GM12878 (cell line): Measurements from ENCODE around the gene BUD23. TPM values are rescaled to one million over a fixed set of nuclear protein-coding genes. Genes with fewer than 3 reads are reported as not detected.
A peak's percentile ranks its signal among the peaks of the same experiment; 100 is the strongest.

Experiments used
- ATAC-seq: fragments of 200-7000 bp; cut with Tn5 transposase; 3 replicates; pipeline ENCODE4 v1.9.1; 2020; ENCODE audit warnings: mild to moderate bottlenecking, moderate library complexity
- BruUV-seq: library from RNA; stranded (reverse); fragments of 400-500 nt; replicated peaks from 2 replicates; lab custom pipeline; 2021; lab: Mats Ljungman, UMichigan
- CTCF ChIA-PET: fragments of 300-600 bp; sonication (Branson Sonifier 250); formaldehyde crosslinking; extraction: SDS; loops from one replicate; lab custom pipeline; 2021; ENCODE audit warnings: inconsistent platforms; lab: Yijun Ruan, JAX
- POLR2A ChIA-PET: fragments of 350-600 bp; formaldehyde crosslinking; extraction: SDS; loops from one replicate; lab custom pipeline; 2021; ENCODE audit warnings: inconsistent platforms; lab: Charles Lee
- RAD21 ChIA-PET: fragments of 300-600 bp; sonication (Branson Sonifier 250); formaldehyde crosslinking; loops from one replicate; lab custom pipeline; 2023; ENCODE audit warnings: antibody characterized with exemption; ENCODE audit not compliant: unreplicated experiment; lab: Charles Lee
- SMC1A ChIA-PET: fragments of 300-600 bp; sonication (Branson Sonifier 250); formaldehyde crosslinking; loops from one replicate; lab custom pipeline; 2023; ENCODE audit not compliant: unreplicated experiment, uncharacterized antibody; lab: Charles Lee
- DNase-seq: peaks from one replicate; pipeline ENCODE4 v3.0.0-alpha.2; 2011; ENCODE audit warnings: low read depth, low spot score
- FAIRE-seq: peaks from 3 replicates; lab custom pipeline; 2011; peaks lifted over from hg19 to GRCh38; lab: Jason Lieb, UNC
- H2AFZ ChIP-seq: 2 replicates; pipeline ENCODE4 v1.6.0; 2011; ENCODE audit warnings: low read depth, low read length, control low read depth; ENCODE audit not compliant: control insufficient read depth
- H3K27ac ChIP-seq: 2 replicates; pipeline ENCODE4 v1.5.1; 2011; ENCODE audit warnings: control low read depth; ENCODE audit not compliant: control insufficient read depth, insufficient read depth
- H3K27me3 ChIP-seq, 2 experiments: replicated peaks in 1 of 2; 2 replicates each; pipeline versions ENCODE4 v1.6.0 to v1.6.1; 2011; ENCODE audit warnings: low read length in 1 of 2; ENCODE audit not compliant: control insufficient read depth in 2 of 2, insufficient read depth in 2 of 2
- H3K36me3 ChIP-seq, 2 experiments: 2 replicates each; pipeline ENCODE4 v1.5.1; 2011; ENCODE audit warnings: low read length in 1 of 2; ENCODE audit not compliant: control insufficient read depth in 2 of 2, insufficient read depth in 2 of 2
- H3K4me1 ChIP-seq: 2 replicates; pipeline ENCODE4 v1.6.1; 2011; ENCODE audit warnings: mild to moderate bottlenecking, low read length, moderate library complexity, mixed read lengths; ENCODE audit not compliant: control insufficient read depth, insufficient read depth
- H3K4me2 ChIP-seq: 2 replicates; pipeline ENCODE4 v1.6.0; 2011; ENCODE audit warnings: control low read depth; ENCODE audit not compliant: control insufficient read depth, insufficient read depth
- H3K4me3 ChIP-seq: fragments of 200-600 bp; sonication (generic); 2 replicates; pipeline ENCODE4 v1.5.1; 2016
- H3K79me2 ChIP-seq: 2 replicates; pipeline ENCODE4 v1.6.0; 2011; ENCODE audit warnings: low read length; ENCODE audit not compliant: control insufficient read depth, insufficient read depth
- H3K9ac ChIP-seq: 2 replicates; pipeline ENCODE4 v1.8.0; 2011; ENCODE audit warnings: low read length, control low read depth, mixed read lengths; ENCODE audit not compliant: control insufficient read depth, insufficient read depth
- H3K9me3 ChIP-seq: replicated peaks from 3 replicates; pipeline ENCODE4 v1.5.1; 2011; ENCODE audit warnings: mild to moderate bottlenecking, low read length; ENCODE audit not compliant: control insufficient read depth, insufficient read depth
- H4K20me1 ChIP-seq: 2 replicates; pipeline ENCODE4 v1.6.0; 2011; ENCODE audit not compliant: control insufficient read depth, insufficient read depth
- BHLHE40 ChIP-seq, 2 experiments: fragments of 450-650 bp in 1 of 2; IDR thresholded peaks; 2 replicates each; pipeline ENCODE4 v1.6.1; 2011 to 2017; ENCODE audit warnings: low read depth in 2 of 2, borderline replicate concordance in 1 of 2, improper control_type of control experiment in 1 of 2, low read length in 1 of 2, mild to moderate bottlenecking in 1 of 2
- CTCF ChIP-seq, 3 experiments: IDR thresholded peaks in 2 of 3; conservative IDR thresholded peaks in 1 of 3; 2 replicates each; pipeline ENCODE4 v1.5.1; 2011; ENCODE audit warnings: low read depth in 3 of 3, low read length in 3 of 3, mild to moderate bottlenecking in 3 of 3, control low read depth in 2 of 3, moderate library complexity in 2 of 3, inconsistent platforms in 1 of 3, mixed read lengths in 1 of 3; ENCODE audit not compliant: control insufficient read depth in 2 of 3, insufficient read depth in 1 of 3; ENCODE audit errors: extremely low read depth in 1 of 3
- GABPA ChIP-seq: IDR thresholded peaks from 2 replicates; pipeline ENCODE4 v1.6.1; 2014; ENCODE audit warnings: antibody characterized with exemption, low read depth, mild to moderate bottlenecking, inconsistent platforms
- HCFC1 ChIP-seq: fragments of 150-350 bp; IDR thresholded peaks from 2 replicates; pipeline ENCODE4 v1.6.1; 2014; ENCODE audit warnings: low read length
- IKZF2 ChIP-seq, 2 experiments: fragments of 450-650 bp; IDR thresholded peaks; 2 replicates each; pipeline ENCODE4 v1.6.1; 2017; ENCODE audit warnings: mild to moderate bottlenecking in 2 of 2, moderate library complexity in 2 of 2
- KAT2A ChIP-seq: conservative IDR thresholded peaks from 2 replicates; pipeline ENCODE4 v1.6.1; 2011; ENCODE audit warnings: low read depth, low read length; ENCODE audit not compliant: control insufficient read depth
- RB1 ChIP-seq: fragments of 450-650 bp; formaldehyde crosslinking; IDR thresholded peaks from 2 replicates; pipeline ENCODE4 v1.6.1; 2017; ENCODE audit warnings: mild to moderate bottlenecking, borderline replicate concordance
- TAF1 ChIP-seq: IDR thresholded peaks from 2 replicates; pipeline ENCODE4 v1.6.1; 2011; ENCODE audit warnings: mild to moderate bottlenecking, low read depth, low read length, borderline replicate concordance
- ZBED1 ChIP-seq: IDR thresholded peaks from 2 replicates; pipeline ENCODE4 v1.6.1; 2016; ENCODE audit warnings: borderline replicate concordance
- WGBS: methylation state at CpG from one replicate; pipeline ENCODE4 v1.1.6; 2016; ENCODE audit warnings: low lambda C conversion rate; ENCODE audit not compliant: insufficient replicate concordance, insufficient coverage; ENCODE audit errors: missing lambda C conversion rate; 5-methylcytosine and 5-hydroxymethylcytosine counted together
- in situ Hi-C: fragments of 300-500 bp; cut with MboI; formaldehyde crosslinking; loops from 9 replicates; pipeline ENCODE4 v1.14.3; 2018; ENCODE audit warnings: mixed read lengths
- intact Hi-C: fragments of 100-400 bp; cut with micrococcal nuclease; formaldehyde crosslinking; loops from one replicate; pipeline ENCODE4 v1.14.2; 2022; ENCODE audit not compliant: unreplicated experiment
- polyA plus RNA-seq, 11 experiments: library from polyadenylated mRNA; depleted of rRNA in 4 of 11; unstranded in 6 of 11; stranded (reverse) in 5 of 11; fragments of >200 nt; fragmentation: Nextera tagmentation in 4 of 11; fragmentation: Illumina TruSeq in 1 of 11; extraction: Ambion mirVana in 4 of 11; extraction: Trizol in 1 of 11; gene quantifications; 1 replicate in 1 of 11; 2 replicates in 10 of 11; pipeline versions ENCODE4 v1.2.1 to v1.2.3, GENCODE V29; 2011 to 2016; ENCODE audit warnings: inconsistent platforms in 2 of 11, missing spikeins in 2 of 11, low read depth in 1 of 11
- total RNA-seq, 4 experiments: library from RNA; depleted of rRNA in 3 of 4; stranded (reverse); fragments of >200 nt in 3 of 4; fragmentation: Illumina TruSeq in 1 of 4; extraction: Trizol in 1 of 4; gene quantifications; 2 replicates each; pipeline versions ENCODE4 v1.2.1 to v1.2.3, GENCODE V29; 2013 to 2021

Gene BUD23
- total and polyA plus RNA-seq, 10 of the 15 experiments (the other 5 are each of a cell fraction or from before 2014, with no cell fraction given): 36.4 to 138 (median 99.5) TPM

- H4K20me1 ChIP-seq: peaks cover 4% of the 10 kb centered on the region; the same call in 1 of the 2 replicates
- ChIA-PET CTCF (no interaction called here), SMC1A (no interaction called here), POLR2A (no interaction called here), RAD21 (no interaction called here)
- DNase-seq (no peak), FAIRE-seq (no peak), ATAC-seq (peak; percentile 29)
- H3K9ac ChIP-seq: no peak overlapping the region
- 6% methylated on average over 9 of the region's 9 CpGs for whole genome bisulfite sequencing
- H3K4me2 ChIP-seq: peak overlapping the region; percentile 90
- in situ Hi-C loops (no loop called here), intact Hi-C loops (loop anchor here (2.0 kb wide), 1 partner anchor 36 kb away; the partner anchor contains the start of genes BUD23 and DNAJC30)
- no peaks in the 10 kb centered on the region for H3K79me2 ChIP-seq
- TF ChIP-seq ZBED1 (no peak), IKZF2 (IDR thresholded peaks at IDR 0.05) (no peak), HCFC1 (no peak)
- H3K4me3 ChIP-seq: peak overlapping the region; percentile 87
- H3K36me3 ChIP-seq: no peaks in the 10 kb centered on the region
- peaks cover 12% of the 10 kb centered on the region for H3K4me1 ChIP-seq
- H3K9me3 ChIP-seq: no peaks in the 10 kb centered on the region
- no peak overlapping the region for H3K27ac ChIP-seq
- no peaks in the 10 kb centered on the region for H3K27me3 ChIP-seq
- BruUV-seq: no TSS peak
- no peak overlapping the region for H2AFZ ChIP-seq
Measured at GRCh38 chr7:73718438-73718881, 35.1 kb downstream of the BUD23 start.

- H3K27ac ChIP-seq: no peak within 1 kb of the TSS
- DNase-seq (no peak), FAIRE-seq (no peak), ATAC-seq (peak; percentile 86)
- SMC1A ChIA-PET: interaction anchor here (2.0 kb wide), 1 partner anchor 112 kb away, joined by 10 read pairs; no protein-coding TSS in a partner anchor
- H3K36me3 ChIP-seq: no peaks in the 10 kb centered on the region
- WGBS: 2% methylated on average over 27 of the region's 96 CpGs
- peaks cover 4% of the 10 kb centered on the region; the same call in 1 of the 2 replicates for H4K20me1 ChIP-seq
- H3K9ac ChIP-seq: peak within 1 kb of the TSS; percentile 39; the same call in 1 of the 2 replicates
- no peaks in the 10 kb centered on the region for H3K9me3 ChIP-seq
- POLR2A ChIA-PET: interaction anchor here (0.6 to 1.1 kb wide), 3 partner anchors 8 to 197 kb away, joined by 3 to 4 read pairs (median 3); partner anchors contain the start of gene BAZ1B
- peak within 1 kb of the TSS; percentile 90 for H3K4me2 ChIP-seq
- no peaks in the 10 kb centered on the region for H3K79me2 ChIP-seq
- intact Hi-C loops (loop anchor here (2.0 kb wide), 1 partner anchor 36 kb away; the partner anchor contains the start of genes BUD23 and DNAJC30), in situ Hi-C loops (no loop called here)
- BruUV-seq: no TSS peak
- RAD21 ChIA-PET: interaction anchor here (1.6 kb wide), 1 partner anchor 19 kb away, joined by 6 read pairs; the partner anchor contains the start of gene ABHD11
- H3K4me1 ChIP-seq: peaks cover 12% of the 10 kb centered on the region
- peak within 1 kb of the TSS; percentile 91 for H2AFZ ChIP-seq
- H3K27me3 ChIP-seq: no peaks in the 10 kb centered on the region
- H3K4me3 ChIP-seq: peak within 1 kb of the TSS; percentile 87
- CTCF ChIA-PET: interaction anchor here (2.9 kb wide), 1 partner anchor 112 kb away, joined by 14 read pairs; no protein-coding TSS in a partner anchor
- TF ChIP-seq RB1 (peak; percentile 72; the same call in 1 of the 2 replicates), TAF1 (peak; percentile 20; the same call in 1 of the 2 replicates), BHLHE40 (IDR thresholded peaks at IDR 0.05; ENCODE audit: borderline replicate concordance in 1 of 2, low read depth in 2 of 2, low read length in 1 of 2) (peak in 1 of 2 experiments; percentile 25; a peak in 2 of 4 replicates), KAT2A (no peak), CTCF (IDR thresholded peaks at IDR 0.05 in 2 of 3, conservative IDR thresholded peaks at IDR 0.05 in 1 of 3; ENCODE audit: control insufficient read depth in 2 of 3, extremely low read depth in 1 of 3, insufficient read depth in 1 of 3, low read depth in 3 of 3, low read length in 3 of 3) (no peak), GABPA (no peak)
Measured at GRCh38 chr7:73718905-73719805, 35.8 kb downstream of the BUD23 start, which contains the start of gene STX1A. TSS of gene STX1A (minus strand) at chr7:73719669. CDS start at chr7:73719631, 38 bp downstream.
